GM21447 (cell line): ENCODE measurements around the gene SLC30A2.
"Not testable (repeated sequence)": the region's sequence is repeated elsewhere in the genome, so short reads cannot be mapped to it uniquely, and the experiment has no call there.

Experiments
- ATAC-seq: cut with Tn5 transposase; IDR thresholded peaks from one replicate; pipeline ENCODE4 v1.9.1; 2021; ENCODE audit not compliant: unreplicated experiment

The SLC30A2 gene, protein sequence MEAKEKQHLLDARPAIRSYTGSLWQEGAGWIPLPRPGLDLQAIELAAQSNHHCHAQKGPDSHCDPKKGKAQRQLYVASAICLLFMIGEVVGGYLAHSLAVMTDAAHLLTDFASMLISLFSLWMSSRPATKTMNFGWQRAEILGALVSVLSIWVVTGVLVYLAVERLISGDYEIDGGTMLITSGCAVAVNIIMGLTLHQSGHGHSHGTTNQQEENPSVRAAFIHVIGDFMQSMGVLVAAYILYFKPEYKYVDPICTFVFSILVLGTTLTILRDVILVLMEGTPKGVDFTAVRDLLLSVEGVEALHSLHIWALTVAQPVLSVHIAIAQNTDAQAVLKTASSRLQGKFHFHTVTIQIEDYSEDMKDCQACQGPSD

DNA sequence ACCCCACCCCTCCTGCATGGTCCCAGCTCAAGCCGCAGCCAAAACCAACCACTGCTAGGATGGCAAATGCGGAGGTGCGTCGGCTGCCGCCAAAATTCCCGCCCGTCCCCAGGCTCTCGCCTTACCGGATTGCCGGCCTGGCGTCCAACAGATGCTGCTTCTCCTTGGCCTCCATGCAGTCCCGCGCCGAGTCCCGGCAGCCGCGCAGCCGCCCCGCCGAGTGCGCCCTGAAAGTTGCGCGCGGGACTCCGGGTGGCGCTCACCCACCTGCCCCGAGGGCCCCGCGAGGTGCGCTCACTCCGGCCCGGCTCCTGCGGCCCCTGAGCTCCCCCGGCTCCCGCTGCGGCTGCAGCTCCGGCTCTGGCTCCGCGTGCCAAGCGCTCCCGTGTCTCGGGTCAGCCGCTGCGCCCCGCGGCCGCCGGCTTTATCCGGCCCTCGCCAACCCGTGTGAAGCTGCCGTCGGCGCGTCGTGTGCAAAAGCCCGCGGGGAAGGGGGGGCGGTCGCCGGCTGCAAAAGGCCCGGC, at the start of gene SLC30A2:
SLC30A2 (minus strand) TSS at position 397 of the 524 bp plus-strand sequence; CDS start at position 175, 222 bp downstream.
- no peak for ATAC-seq

DNA sequence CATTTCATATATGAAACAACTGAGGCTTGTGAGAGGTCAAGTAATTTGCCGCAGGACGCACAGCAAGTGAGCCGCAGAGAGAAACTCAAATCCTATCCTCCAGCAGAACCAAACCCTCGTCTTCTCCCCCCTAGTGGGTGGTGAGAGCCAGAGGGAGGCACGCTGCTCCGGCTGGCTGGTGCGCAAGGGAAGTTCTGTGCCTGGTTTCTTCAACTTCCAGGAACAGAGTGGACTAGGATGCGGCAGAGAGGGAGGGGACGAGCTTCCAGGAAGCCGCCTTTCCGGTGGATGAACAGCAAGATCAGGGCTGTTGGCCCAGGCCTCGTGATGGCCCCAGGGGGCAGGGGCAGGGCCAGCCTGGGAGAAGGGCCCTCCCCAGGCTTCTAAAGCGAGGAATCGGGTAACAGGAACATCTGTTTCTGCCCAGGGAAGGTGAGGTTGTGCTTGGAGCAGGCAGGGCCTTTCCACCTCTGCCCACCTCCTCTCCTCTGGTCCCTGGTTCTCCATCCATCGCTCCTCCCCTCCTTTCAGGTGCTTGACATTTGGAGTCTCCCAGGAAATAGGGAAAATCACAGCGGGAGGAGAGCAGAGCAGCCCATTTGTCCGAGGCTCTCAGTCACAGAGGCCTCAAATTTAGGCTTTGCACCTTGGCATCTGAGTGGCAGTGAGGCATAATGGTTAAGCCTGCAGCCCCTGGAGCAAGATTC, 48.9 kb upstream of the SLC30A2 start:
- no peak for ATAC-seq

GRCh38 chr1:26094076-26094669, 48.3 kb upstream of the SLC30A2 start:
- ATAC-seq: no peak

DNA sequence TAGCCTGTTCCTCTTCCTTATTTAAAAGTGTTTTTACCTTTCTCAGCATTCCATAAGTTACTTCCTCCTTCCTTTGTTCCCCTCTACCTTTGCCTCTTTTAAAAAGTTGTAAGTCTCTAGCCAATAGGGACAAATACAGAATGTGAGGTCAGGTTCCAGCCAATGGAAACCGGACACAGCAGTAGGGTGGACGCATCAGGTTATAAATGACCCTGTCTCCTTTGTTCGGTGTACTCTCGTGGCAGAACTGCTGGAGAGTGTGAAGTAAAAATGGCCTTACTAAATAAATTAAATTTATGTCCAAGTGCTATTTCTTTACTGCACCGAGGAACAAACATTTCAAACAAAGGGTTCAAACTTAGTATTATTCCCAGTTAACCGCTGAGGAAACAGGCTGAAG, 47.7 kb upstream of the SLC30A2 start:
- ATAC-seq: not testable (repeated sequence)

DNA sequence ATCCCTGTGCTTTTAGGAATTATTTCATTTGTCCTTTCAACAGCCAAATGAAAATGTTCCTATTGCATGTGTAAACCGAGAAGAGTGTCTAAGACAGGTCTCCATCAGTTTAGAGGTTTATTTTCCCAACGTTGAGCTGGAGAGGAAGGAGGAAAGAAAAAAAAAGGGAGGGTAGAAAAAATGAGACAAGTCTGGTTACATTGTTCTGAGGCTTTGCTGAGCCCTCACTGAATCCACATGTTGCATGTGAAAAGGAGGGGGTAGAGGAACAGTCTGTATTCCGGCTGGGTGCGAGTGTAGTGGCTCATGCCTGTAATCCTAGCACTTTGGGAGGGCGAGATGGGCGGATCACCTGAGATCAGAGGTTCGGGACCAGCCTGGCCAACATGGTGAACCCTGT, 46.5 kb upstream of the SLC30A2 start:
- ATAC-seq: no peak

- ATAC-seq: no peak
Measured at GRCh38 chr1:26090893-26091292, 45.0 kb upstream of the SLC30A2 start.

DNA sequence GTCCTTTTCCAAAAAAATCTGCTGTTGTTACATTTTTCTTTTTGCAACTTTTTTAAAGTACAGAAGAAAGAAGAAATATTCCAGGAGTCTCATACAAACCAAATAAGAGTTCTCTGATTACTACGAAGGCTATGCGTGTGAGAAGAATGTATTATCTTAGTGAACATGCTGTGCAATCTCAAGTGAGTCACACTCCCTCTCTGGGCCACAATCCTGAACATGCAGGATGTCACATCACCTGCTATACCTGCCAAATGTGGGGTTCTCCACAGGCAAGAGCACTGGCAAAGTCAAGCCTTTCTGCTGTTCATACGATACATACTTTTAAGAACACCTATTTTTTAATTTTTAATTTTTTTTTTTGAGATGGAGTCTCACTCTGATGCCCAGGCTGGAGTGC, 43.2 kb upstream of the SLC30A2 start:
- no peak for ATAC-seq

- ATAC-seq: no peak
Measured at GRCh38 chr1:26084844-26085243, 38.9 kb upstream of the SLC30A2 start.

DNA sequence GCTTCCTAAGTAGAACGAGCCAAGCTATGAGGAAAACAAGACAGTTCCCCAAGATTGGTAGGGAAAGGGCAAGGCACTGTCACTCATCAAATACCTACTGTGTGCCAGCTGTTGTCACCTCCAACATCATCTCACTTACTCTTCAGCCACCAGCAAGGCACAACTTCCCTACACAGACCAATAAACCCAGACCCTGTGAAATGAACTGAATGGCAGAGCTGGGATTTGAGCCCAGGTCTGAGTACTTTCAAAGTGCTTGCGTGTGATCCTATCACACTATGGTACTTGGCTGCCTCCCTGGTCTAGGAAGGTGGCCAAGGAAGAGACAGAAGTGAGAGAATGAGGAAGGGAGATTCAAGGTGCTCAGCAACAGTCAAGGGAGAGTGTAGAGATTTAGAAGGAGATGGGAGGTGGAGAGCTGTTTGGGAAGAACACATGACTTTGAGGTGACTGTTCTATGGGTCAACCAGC, 38.2 kb upstream of the SLC30A2 start:
- no peak for ATAC-seq

GRCh38 chr1:26083208-26083607, 37.3 kb upstream of the SLC30A2 start:
- ATAC-seq: no peak

GRCh38 chr1:26082020-26082350, 36.1 kb upstream of the SLC30A2 start:
- ATAC-seq: no peak

- ATAC-seq: no peak
Measured at GRCh38 chr1:26081267-26082019, 35.5 kb upstream of the SLC30A2 start.

GRCh38 chr1:26079960-26080814, 34.3 kb upstream of the SLC30A2 start:
- ATAC-seq: no peak

GRCh38 chr1:26079178-26079563, 33.3 kb upstream of the SLC30A2 start:
- ATAC-seq: no peak

DNA sequence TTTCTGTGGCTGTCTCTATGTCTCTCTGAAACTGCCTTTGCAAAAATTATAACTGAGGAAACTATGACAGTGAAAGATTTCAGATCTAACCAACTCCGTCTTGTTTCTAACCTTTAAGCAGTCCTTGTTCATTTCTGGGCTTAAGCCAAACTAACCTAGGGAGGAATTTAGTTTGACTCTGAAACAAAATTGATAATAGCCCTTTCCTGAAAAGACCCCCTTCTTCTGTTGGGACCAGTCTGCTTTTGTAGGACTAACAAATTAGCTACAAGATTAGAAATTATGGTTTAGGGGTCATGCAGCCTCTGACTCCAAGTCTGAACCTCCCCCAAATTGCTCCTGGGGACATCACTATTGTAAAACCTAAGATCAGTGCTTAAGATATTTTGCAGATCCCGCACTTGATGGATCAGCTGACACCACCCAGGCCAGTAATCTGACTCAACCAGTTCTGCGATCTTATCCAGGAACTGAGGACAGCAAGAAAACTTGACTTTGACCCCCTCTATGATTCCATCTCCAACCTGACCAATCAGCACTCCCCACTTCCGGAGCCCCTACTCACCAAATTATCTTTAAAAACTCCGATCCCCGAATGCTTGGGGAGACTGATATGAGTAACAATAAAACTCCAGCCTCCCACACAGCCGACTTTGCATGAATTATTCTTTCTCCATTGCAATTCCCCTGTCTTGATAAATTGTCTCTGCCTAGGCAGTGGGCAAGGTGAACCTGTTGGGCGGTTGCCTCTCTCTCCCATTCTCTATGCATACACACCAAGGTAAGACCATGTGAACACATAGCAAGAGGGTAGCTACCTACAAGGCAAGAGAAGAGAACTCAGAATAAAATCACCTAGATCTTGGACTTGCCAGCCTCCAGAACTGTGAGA, 32.6 kb upstream of the SLC30A2 start:
- ATAC-seq: no peak

DNA sequence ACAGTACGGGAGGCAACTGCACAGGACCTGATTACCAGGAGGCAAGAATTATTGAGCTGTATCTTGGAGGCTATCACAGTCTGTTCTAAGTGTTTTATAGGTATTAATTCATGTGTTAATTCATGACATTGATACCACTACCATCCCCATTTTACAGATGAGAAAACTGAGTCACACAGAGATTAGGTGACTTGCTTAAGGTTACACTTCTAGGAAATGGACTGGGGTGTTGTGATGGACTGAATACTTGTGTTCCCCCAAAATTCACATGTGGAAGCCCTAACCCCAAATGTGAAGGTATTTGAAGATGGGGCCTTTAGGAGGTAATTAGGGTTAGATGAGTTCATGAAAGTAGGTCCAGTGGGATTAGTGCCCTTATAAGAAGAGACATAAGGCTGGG, 31.6 kb upstream of the SLC30A2 start:
- ATAC-seq: no peak

GRCh38 chr1:26075421-26076144, 29.7 kb upstream of the SLC30A2 start:
- no peak for ATAC-seq

- no peak for ATAC-seq
Measured at GRCh38 chr1:26072305-26072704, 26.4 kb upstream of the SLC30A2 start.

GRCh38 chr1:26070963-26071342, 25.0 kb upstream of the SLC30A2 start:
- ATAC-seq: no peak
